Transverse colon (tissue), 4 donors: ENCODE measurements around the gene PSKH1. TPM values are rescaled to one million over a fixed set of nuclear protein-coding genes. Genes with fewer than 3 reads are reported as not detected.
A peak's percentile ranks its signal among the peaks of the same experiment; 100 is the strongest.
"Not testable (repeated sequence)": the region's sequence is repeated elsewhere in the genome, so short reads cannot be mapped to it uniquely, and the experiment has no call there.

Experiments used
- DNase-seq: peaks from one replicate; pipeline ENCODE4 v3.0.0-alpha.2; 2019
- H3K27ac ChIP-seq, 4 donors: fragments of 200-600 bp; sonication (generic); 2 replicates each; pipeline ENCODE4 v1.5.1; 2016 to 2018; ENCODE audit warnings: inconsistent platforms in 4 of 4
- H3K27me3 ChIP-seq: fragments of 200-600 bp; sonication (generic); 2 replicates; pipeline ENCODE4 v1.5.1; 2017; ENCODE audit warnings: inconsistent platforms
- H3K36me3 ChIP-seq, 4 donors: fragments of 200-600 bp; sonication (generic); 2 replicates each; pipeline ENCODE4 v1.5.1; 2017 to 2019; ENCODE audit warnings: inconsistent platforms in 4 of 4
- H3K4me1 ChIP-seq, 4 donors: fragments of 200-600 bp; sonication (generic); 2 replicates each; pipeline ENCODE4 v1.5.1; 2017 to 2020; ENCODE audit warnings: inconsistent platforms in 4 of 4
- H3K4me3 ChIP-seq, 4 donors: fragments of 200-600 bp; sonication (generic); 1 replicate in 1 of 4; 2 replicates in 3 of 4; pipeline versions ENCODE4 v1.5.1 to v1.6.1; 2017 to 2019; ENCODE audit warnings: inconsistent platforms in 4 of 4
- H3K9me3 ChIP-seq, 2 donors: fragments of 200-600 bp; sonication (generic); 2 replicates each; pipeline ENCODE4 v1.5.1; 2017 to 2019; ENCODE audit warnings: inconsistent platforms in 2 of 2
- CTCF ChIP-seq, 5 experiments: fragments of 200-600 bp in 3 of 5; fragments of 450-650 bp in 2 of 5; sonication (generic) in 3 of 5; IDR thresholded peaks; 1 replicate in 2 of 5; 2 replicates in 3 of 5; pipeline ENCODE4 v1.5.1; 2016 to 2017; ENCODE audit warnings: antibody characterized with exemption in 5 of 5, inconsistent platforms in 3 of 5, mild to moderate bottlenecking in 2 of 5, moderate library complexity in 1 of 5
- EP300 ChIP-seq: sonication (generic); formaldehyde crosslinking; IDR thresholded peaks from one replicate; pipeline ENCODE4 v1.6.1; 2017; ENCODE audit warnings: antibody characterized with exemption, low read depth
- POLR2A ChIP-seq: fragments of 450-650 bp; IDR thresholded peaks from one replicate; pipeline ENCODE4 v1.6.1; 2016; ENCODE audit warnings: antibody characterized with exemption, mild to moderate bottlenecking, moderate library complexity
- POLR2AphosphoS5 ChIP-seq, 3 donors: sonication (generic); formaldehyde crosslinking; IDR thresholded peaks; one replicate each; pipeline ENCODE4 v1.6.1; 2016; ENCODE audit warnings: antibody characterized with exemption in 3 of 3
- WGBS, 2 donors: methylation state at CpG; one replicate each; pipeline ENCODE4 v1.1.5; 2018; ENCODE audit warnings: low coverage in 1 of 2; 5-methylcytosine and 5-hydroxymethylcytosine counted together
- in situ Hi-C, 4 donors: fragments of 200-750 bp; cut with MboI; loops; one replicate each; pipeline versions ENCODE4 v1.15.0 to v1.15.1; 2017; ENCODE audit warnings: low sequenced_read_pairs in 3 of 4, low pct_ligation_motif_present in 1 of 4, low pct_unique_long_range_greater_than_20kb in 1 of 4
- intact Hi-C: fragments of 100-400 bp; cut with DNase I; formaldehyde crosslinking; loops from one replicate; pipeline ENCODE4 v1.15.1; 2023; ENCODE audit warnings: low total_unique reads
- total RNA-seq, 4 donors: library from RNA; depleted of rRNA; stranded (reverse); fragments of >200 nt; gene quantifications; one replicate each; pipeline ENCODE4 v1.1.0, GENCODE V29; 2016

The PSKH1 gene
- total RNA-seq, 4 donors from 2014 or later = 24.1 to 132 (median 56.2) TPM

DNA sequence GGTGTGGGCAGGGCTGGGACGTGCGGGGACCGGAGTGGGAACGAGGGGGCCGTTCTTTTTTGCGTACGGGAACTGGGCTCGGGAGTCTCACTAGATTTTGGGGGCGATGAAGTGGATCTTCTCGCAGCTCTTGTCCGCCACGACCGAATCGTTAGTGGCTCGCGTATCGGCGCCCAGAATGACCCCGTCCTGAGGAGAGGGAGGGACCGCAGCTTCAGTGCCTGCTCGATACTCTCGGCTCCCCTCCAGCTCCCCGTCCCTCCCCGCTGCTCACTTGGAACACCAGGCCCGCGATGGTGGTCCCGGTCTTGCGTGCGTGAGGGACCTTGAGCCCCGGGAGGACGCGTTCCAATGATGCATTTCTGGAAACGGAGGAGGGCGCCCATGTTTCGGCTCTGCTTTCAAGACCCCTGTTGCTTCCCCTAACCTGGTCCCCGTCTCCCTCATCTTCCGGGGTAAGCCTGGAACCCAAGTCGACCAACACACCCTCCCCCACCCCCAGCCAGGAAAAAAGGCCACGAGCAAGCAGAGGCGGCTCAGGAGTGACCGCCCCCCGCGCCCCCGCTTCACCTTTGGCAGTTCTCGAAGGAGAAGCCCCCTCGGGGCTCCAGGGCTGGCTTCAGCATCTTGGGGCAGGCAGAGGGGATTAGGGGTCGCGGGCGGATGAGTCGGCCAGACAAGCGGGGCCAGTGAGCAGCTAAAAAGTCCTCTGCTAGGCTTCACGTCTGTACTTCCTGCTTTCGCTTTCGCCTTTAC lies 43.2 kb downstream of the PSKH1 start, which contains the start of gene PSMB10:
TSS of gene PSMB10 (minus strand) at position 727 of the 756 bp plus-strand sequence. CDS start at position 626, 101 bp downstream.
- Histone ChIP-seq H3K27ac (peak within 1 kb of the TSS; percentile 90 to 97 (median 96)), H3K4me3 (peak within 1 kb of the TSS; percentile 71 to 86 (median 74)), H3K27me3 (no peaks in the 10 kb centered on the region), H3K4me1 (peaks cover 22 to 25% (median 23%) of the 10 kb centered on the region in 4 donors), H3K36me3 (no peaks in the 10 kb centered on the region), H3K9me3 (no peaks in the 10 kb centered on the region)
- intact Hi-C loops = no loop called here
- DNase-seq = no peak
- TF ChIP-seq POLR2AphosphoS5 (IDR thresholded peaks at IDR 0.05) = peak; percentile 71 to 90 (median 90)
- no peak for TF ChIP-seq EP300
- peak; percentile 85 for TF ChIP-seq POLR2A
- in situ Hi-C loops = no loop called here
- WGBS, 2 donors = 0% methylated on average over 5 to 53 of the region's 54 CpGs

DNA sequence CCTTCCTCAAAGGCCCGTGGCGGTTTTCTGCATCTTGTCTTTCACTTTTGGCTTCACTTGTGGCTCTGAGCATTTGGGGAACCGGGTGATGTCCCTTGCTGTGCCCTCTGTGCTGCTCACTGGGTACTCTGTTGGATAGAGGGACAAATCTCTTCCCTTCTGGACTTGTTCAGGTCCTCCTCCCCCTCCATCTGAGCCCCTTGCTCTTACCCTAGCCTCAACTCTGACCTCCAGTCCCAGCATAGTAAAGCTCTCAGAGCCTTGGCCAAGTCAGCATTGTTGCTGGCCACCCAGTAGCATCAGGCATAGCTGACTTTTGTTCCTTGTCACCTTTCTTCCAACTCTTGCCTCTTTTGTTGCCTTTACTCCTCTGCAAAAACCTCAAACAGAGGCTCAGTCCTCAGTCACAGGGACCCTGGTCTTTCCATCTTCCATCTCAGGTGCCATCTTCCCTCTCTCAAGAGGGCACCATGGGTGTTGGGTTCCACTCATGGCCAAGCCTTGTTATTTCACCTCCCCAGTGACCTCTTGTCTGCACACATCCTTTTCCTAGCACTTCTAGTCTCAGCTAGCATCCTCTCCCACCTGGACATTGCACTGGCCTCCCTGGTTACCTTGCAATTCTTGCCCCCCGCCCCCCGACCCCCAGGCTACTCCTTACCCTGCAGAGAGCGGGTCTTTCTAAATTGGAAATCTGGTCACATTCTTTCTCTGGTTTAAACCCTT lies 44.0 kb downstream of the PSKH1 start:
- WGBS, 2 donors = 0 to 50% methylated on average over 3 to 6 of the region's 6 CpGs
- peak overlapping the region; percentile 90 to 97 (median 96) for H3K27ac ChIP-seq
- intact Hi-C loops (no loop called here), in situ Hi-C loops (no loop called here)
- H3K27me3 ChIP-seq = no peaks in the 10 kb centered on the region
- no peak for TF ChIP-seq POLR2A
- TF ChIP-seq EP300 = no peak
- TF ChIP-seq POLR2AphosphoS5 (IDR thresholded peaks at IDR 0.05) = no peak
- no peak for TF ChIP-seq CTCF (IDR thresholded peaks at IDR 0.05)
- DNase-seq = peak; percentile 83
- H3K9me3 ChIP-seq = no peaks in the 10 kb centered on the region
- peaks cover 22 to 25% (median 23%) of the 10 kb centered on the region in 4 donors for H3K4me1 ChIP-seq
- H3K36me3 ChIP-seq = no peaks in the 10 kb centered on the region
- peak overlapping the region; percentile 71 to 86 (median 74) for H3K4me3 ChIP-seq

DNA sequence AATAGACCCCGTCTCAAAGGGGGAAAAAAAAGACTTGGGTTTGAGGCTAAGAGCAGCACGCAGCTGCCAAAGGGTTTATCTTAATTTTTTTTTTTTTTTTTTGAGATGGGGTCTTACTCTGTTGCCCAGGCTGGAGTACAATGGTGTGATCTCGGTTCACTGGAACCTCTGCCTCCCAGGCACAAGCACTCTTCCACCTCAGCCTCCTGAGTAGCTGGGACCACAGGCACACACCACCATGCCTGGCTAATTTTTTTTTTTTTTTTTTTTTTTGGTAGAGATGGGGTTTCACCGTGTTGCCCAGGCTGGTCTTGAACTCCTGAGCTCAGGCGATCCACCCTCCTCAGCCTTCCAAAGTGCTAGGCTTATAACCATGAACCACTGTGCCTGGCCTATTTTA lies 44.7 kb downstream of the PSKH1 start:
- 94 to 100% methylated on average over 1 to 5 of the region's 5 CpGs for WGBS, 2 donors
- H3K4me3 ChIP-seq, H3K27me3 ChIP-seq, intact Hi-C loops, in situ Hi-C loops, H3K9me3 ChIP-seq, H3K36me3 ChIP-seq, DNase-seq: not testable (repeated sequence)
- H3K27ac ChIP-seq = peak overlapping the region; percentile 90 to 97 (median 96)
- peaks cover 22 to 25% (median 23%) of the 10 kb centered on the region in 4 donors for H3K4me1 ChIP-seq

GRCh38 chr16:67939507-67940445 lies 46.7 kb downstream of the PSKH1 start:
- no peak for TF ChIP-seq POLR2A
- no peak for TF ChIP-seq POLR2AphosphoS5 (IDR thresholded peaks at IDR 0.05)
- TF ChIP-seq EP300 = no peak
- TF ChIP-seq CTCF (IDR thresholded peaks at IDR 0.05) = no peak
- WGBS, 2 donors = 54% methylated on average over 25 of the region's 33 CpGs; no CpG with 5 or more reads in 1 of the 2 donors
- in situ Hi-C loops (no loop called here), intact Hi-C loops (no loop called here)
- no peaks in the 10 kb centered on the region for H3K27me3 ChIP-seq
- peaks cover 32 to 36% (median 35%) of the 10 kb centered on the region in 4 donors for H3K4me1 ChIP-seq
- no peak overlapping the region for H3K27ac ChIP-seq
- no peak overlapping the region for H3K4me3 ChIP-seq
- H3K36me3 ChIP-seq = no peaks in the 10 kb centered on the region
- DNase-seq = peak; percentile 66
- no peaks in the 10 kb centered on the region for H3K9me3 ChIP-seq
